HepG2 (cell line): ENCODE results near the gene MED23. TPM values are rescaled to one million over a fixed set of nuclear protein-coding genes. Genes with fewer than 3 reads are reported as not detected.

Source experiments
- ARID3A ChIP-seq: IDR thresholded peaks from 2 replicates; pipeline ENCODE4 v1.6.1; 2012; ENCODE audit warnings: low read depth, low read length, improper control_type of control experiment
- ATF5 ChIP-seq: sonication (generic); formaldehyde crosslinking; IDR thresholded peaks from 2 replicates; pipeline ENCODE4 v1.4.0; 2020; ENCODE audit warnings: mild to moderate bottlenecking, low read depth, missing genetic modification reagents
- BRCA1 ChIP-seq: sonication (generic); formaldehyde crosslinking; IDR thresholded peaks from 2 replicates; pipeline ENCODE4 v1.4.0; 2020; ENCODE audit warnings: missing genetic modification reagents
- CHCHD3 ChIP-seq: sonication (generic); formaldehyde crosslinking; IDR thresholded peaks from 2 replicates; pipeline ENCODE4 v1.8.0; 2022; ENCODE audit warnings: mild to moderate bottlenecking, missing genetic modification reagents, moderate library complexity
- DBP ChIP-seq: sonication (generic); formaldehyde crosslinking; IDR thresholded peaks from 2 replicates; pipeline ENCODE4 v1.4.0; 2020; ENCODE audit warnings: missing genetic modification reagents; ENCODE audit errors: not compliant biosample characterization
- ETV6 ChIP-seq: sonication (generic); formaldehyde crosslinking; conservative IDR thresholded peaks from 2 replicates; pipeline ENCODE4 v1.4.0; 2020; ENCODE audit warnings: missing genetic modification reagents
- GATA4 ChIP-seq: sonication (generic); IDR thresholded peaks from 2 replicates; pipeline ENCODE4 v1.6.1; 2016; ENCODE audit warnings: antibody characterized with exemption, low read depth, borderline replicate concordance
- HMGXB4 ChIP-seq, 2 experiments: sonication (generic) in 1 of 2; formaldehyde crosslinking in 1 of 2; IDR thresholded peaks; 2 replicates each; pipeline versions ENCODE4 v1.4.0 to v1.6.1; 2018 to 2020; ENCODE audit warnings: missing genetic modification reagents in 2 of 2, borderline replicate concordance in 1 of 2, low read depth in 1 of 2, mild to moderate bottlenecking in 1 of 2, missing biosample characterization in 1 of 2
- RELA ChIP-seq: sonication (generic); formaldehyde crosslinking; IDR thresholded peaks from 2 replicates; pipeline ENCODE4 v1.4.0; 2020; ENCODE audit warnings: missing genetic modification reagents
- RFX1 ChIP-seq: fragments of 450-650 bp; IDR thresholded peaks from 2 replicates; pipeline ENCODE4 v1.6.1; 2017
- TARDBP ChIP-seq: sonication (generic); formaldehyde crosslinking; IDR thresholded peaks from 2 replicates; pipeline ENCODE4 v1.8.0; 2022; ENCODE audit warnings: mild to moderate bottlenecking, missing genetic modification reagents
- THAP11 ChIP-seq: IDR thresholded peaks from 2 replicates; pipeline ENCODE4 v1.6.1; 2016; ENCODE audit warnings: missing biosample characterization, missing genetic modification reagents
- TOPORS ChIP-seq: sonication (generic); formaldehyde crosslinking; IDR thresholded peaks from 2 replicates; pipeline ENCODE4 v1.8.0; 2023; ENCODE audit warnings: mild to moderate bottlenecking, missing genetic modification reagents
- TSC22D2 ChIP-seq: sonication (generic); formaldehyde crosslinking; IDR thresholded peaks from 2 replicates; pipeline ENCODE4 v1.5.1; 2020; ENCODE audit warnings: missing genetic modification reagents, mild to moderate bottlenecking, borderline replicate concordance
- ZNF282 ChIP-seq: fragments of 450-650 bp; IDR thresholded peaks from 2 replicates; pipeline ENCODE4 v1.6.1; 2018; ENCODE audit not compliant: partially characterized antibody
- ZNF414 ChIP-seq: sonication (generic); formaldehyde crosslinking; IDR thresholded peaks from 2 replicates; pipeline ENCODE4 v1.5.0; 2020; ENCODE audit warnings: missing genetic modification reagents
- ZNF468 ChIP-seq: sonication (generic); formaldehyde crosslinking; IDR thresholded peaks from 2 replicates; pipeline ENCODE4 v1.8.0; 2022; ENCODE audit warnings: mild to moderate bottlenecking, moderate library complexity, missing genetic modification reagents
- polyA plus RNA-seq, 8 experiments: library from polyadenylated mRNA; depleted of rRNA in 3 of 8; stranded (reverse) in 7 of 8; unstranded in 1 of 8; fragments of >200 nt; fragmentation: Illumina TruSeq in 4 of 8; extraction: Trizol in 4 of 8; gene quantifications; 2 replicates each; pipeline versions ENCODE4 v1.2.1 to v1.2.3, GENCODE V29; 2011 to 2016; ENCODE audit warnings: low read depth in 4 of 8, missing spikeins in 1 of 8, mixed read lengths in 1 of 8; ENCODE audit not compliant: insufficient read depth in 1 of 8
- total RNA-seq, 5 experiments: library from RNA; depleted of rRNA; stranded (reverse); fragments of >200 nt; fragmentation: Illumina TruSeq; extraction: Trizol; gene quantifications; 2 replicates each; pipeline ENCODE4 v1.2.3, GENCODE V29; 2016; ENCODE audit warnings: low read depth in 1 of 5
- TF ChIP-seq, protein P1 (sequence below): sonication (generic); formaldehyde crosslinking; IDR thresholded peaks from 2 replicates; pipeline ENCODE4 v1.5.0; 2020; ENCODE audit warnings: mild to moderate bottlenecking, missing genetic modification reagents, borderline replicate concordance
- TF ChIP-seq, protein P2 (sequence below): sonication (generic); formaldehyde crosslinking; IDR thresholded peaks from 2 replicates; pipeline ENCODE4 v1.4.0; 2020; ENCODE audit warnings: missing genetic modification reagents

MED23 gene
- total and polyA plus RNA-seq, 2 of the 13 experiments (the other 11 are each of a cell fraction or from before 2014, with no cell fraction given) = 34.9 to 50.5 TPM

DNA sequence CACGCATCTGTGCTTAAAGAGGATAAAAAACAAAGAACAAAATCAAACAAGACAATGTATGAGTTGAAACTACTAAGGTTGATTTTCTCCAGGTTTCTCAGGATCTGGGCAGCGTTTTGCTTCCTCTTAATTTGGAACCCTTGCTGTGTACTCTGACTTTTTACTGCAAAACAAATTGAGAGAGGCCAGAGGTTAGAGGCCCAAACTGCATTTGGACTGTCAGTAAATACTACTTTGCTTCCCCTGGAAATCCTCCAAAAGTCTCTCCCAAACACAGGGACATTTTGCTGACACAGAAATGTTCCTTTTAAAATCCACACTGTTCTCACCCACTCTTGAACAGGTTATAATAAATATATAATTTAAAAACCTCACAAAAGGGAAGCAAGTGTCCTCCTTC is 53.9 kb downstream of the MED23 start (continued):
- TF ChIP-seq HMGXB4 (CRISPR knock-in tag; IDR thresholded peaks at IDR 0.05; ENCODE audit: borderline replicate concordance in 1 of 2, low read depth in 1 of 2) = no peak
- no peak for TF ChIP-seq RELA (CRISPR knock-in tag)
- TF ChIP-seq ZNF468 = no peak
- TF ChIP-seq, protein P1, sequence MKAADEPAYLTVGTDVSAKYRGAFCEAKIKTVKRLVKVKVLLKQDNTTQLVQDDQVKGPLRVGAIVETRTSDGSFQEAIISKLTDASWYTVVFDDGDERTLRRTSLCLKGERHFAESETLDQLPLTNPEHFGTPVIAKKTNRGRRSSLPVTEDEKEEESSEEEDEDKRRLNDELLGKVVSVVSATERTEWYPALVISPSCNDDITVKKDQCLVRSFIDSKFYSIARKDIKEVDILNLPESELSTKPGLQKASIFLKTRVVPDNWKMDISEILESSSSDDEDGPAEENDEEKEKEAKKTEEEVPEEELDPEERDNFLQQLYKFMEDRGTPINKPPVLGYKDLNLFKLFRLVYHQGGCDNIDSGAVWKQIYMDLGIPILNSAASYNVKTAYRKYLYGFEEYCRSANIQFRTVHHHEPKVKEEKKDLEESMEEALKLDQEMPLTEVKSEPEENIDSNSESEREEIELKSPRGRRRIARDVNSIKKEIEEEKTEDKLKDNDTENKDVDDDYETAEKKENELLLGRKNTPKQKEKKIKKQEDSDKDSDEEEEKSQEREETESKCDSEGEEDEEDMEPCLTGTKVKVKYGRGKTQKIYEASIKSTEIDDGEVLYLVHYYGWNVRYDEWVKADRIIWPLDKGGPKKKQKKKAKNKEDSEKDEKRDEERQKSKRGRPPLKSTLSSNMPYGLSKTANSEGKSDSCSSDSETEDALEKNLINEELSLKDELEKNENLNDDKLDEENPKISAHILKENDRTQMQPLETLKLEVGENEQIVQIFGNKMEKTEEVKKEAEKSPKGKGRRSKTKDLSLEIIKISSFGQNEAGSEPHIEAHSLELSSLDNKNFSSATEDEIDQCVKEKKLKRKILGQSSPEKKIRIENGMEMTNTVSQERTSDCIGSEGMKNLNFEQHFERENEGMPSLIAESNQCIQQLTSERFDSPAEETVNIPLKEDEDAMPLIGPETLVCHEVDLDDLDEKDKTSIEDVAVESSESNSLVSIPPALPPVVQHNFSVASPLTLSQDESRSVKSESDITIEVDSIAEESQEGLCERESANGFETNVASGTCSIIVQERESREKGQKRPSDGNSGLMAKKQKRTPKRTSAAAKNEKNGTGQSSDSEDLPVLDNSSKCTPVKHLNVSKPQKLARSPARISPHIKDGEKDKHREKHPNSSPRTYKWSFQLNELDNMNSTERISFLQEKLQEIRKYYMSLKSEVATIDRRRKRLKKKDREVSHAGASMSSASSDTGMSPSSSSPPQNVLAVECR (CRISPR knock-in tag) = peak; percentile 45; the same call in 1 of the 2 replicates
- no peak for TF ChIP-seq CHCHD3 (CRISPR knock-in tag)
- no peak for TF ChIP-seq DBP (CRISPR knock-in tag)
- TF ChIP-seq ZNF414 (CRISPR knock-in tag) = no peak
- TF ChIP-seq GATA4 = peak; percentile 27; the same call in 1 of the 2 replicates
- no peak for TF ChIP-seq ATF5
- 0 out of 2 replicates have a peak, but pooled peaks have one; percentile 30 for TF ChIP-seq BRCA1 (CRISPR knock-in tag)
- TF ChIP-seq THAP11 (CRISPR knock-in tag) = no peak
- TF ChIP-seq ARID3A = no peak
- no peak for TF ChIP-seq ETV6
- TF ChIP-seq, protein P2, sequence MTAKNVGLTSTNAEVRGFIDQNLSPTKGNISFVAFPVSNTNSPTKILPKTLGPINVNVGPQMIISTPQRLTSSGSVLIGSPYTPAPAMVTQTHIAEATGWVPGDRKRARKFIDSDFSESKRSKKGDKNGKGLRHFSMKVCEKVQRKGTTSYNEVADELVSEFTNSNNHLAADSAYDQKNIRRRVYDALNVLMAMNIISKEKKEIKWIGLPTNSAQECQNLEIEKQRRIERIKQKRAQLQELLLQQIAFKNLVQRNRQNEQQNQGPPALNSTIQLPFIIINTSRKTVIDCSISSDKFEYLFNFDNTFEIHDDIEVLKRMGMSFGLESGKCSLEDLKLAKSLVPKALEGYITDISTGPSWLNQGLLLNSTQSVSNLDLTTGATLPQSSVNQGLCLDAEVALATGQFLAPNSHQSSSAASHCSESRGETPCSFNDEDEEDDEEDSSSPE (CRISPR knock-in tag) = no peak
- no peak for TF ChIP-seq TSC22D2 (CRISPR knock-in tag)
- TF ChIP-seq TARDBP = no peak; the same call in none of the 2 replicates
- TF ChIP-seq RFX1 = no peak
- TF ChIP-seq ZNF282 = no peak
- peak; percentile 86 for TF ChIP-seq TOPORS (CRISPR knock-in tag)
